AML-193 (cell line): ENCODE measurements around the gene RBBP5.

Experiments used
- DNase-seq, 2 experiments: peaks; one replicate each; lab custom pipeline; 2025; lab: John Stamatoyannopoulos, UW

RBBP5 gene

GRCh38 chr1:205056956-205057568, 64.7 kb downstream of the RBBP5 start:
- DNase-seq: no peak

GRCh38 chr1:205056188-205056611, 65.6 kb downstream of the RBBP5 start:
- DNase-seq: no peak

- DNase-seq: no peak
Measured at GRCh38 chr1:205054013-205054412, 67.8 kb downstream of the RBBP5 start.

GRCh38 chr1:205053296-205053695, 68.5 kb downstream of the RBBP5 start:
- DNase-seq: no peak

GRCh38 chr1:205052690-205053089, 69.1 kb downstream of the RBBP5 start:
- DNase-seq: no peak

GRCh38 chr1:205049479-205049878, 72.3 kb downstream of the RBBP5 start:
- no peak for DNase-seq

GRCh38 chr1:205048382-205048781, 73.4 kb downstream of the RBBP5 start:
- no peak for DNase-seq

GRCh38 chr1:205047764-205048231, 74.0 kb downstream of the RBBP5 start:
- DNase-seq: no peak

GRCh38 chr1:205046870-205047269, 74.9 kb downstream of the RBBP5 start:
- DNase-seq: no peak

- no peak for DNase-seq
Measured at GRCh38 chr1:205045146-205045545, 76.6 kb downstream of the RBBP5 start.

GRCh38 chr1:205044741-205045140, 77.0 kb downstream of the RBBP5 start:
- DNase-seq: no peak

GRCh38 chr1:205043866-205044265, 77.9 kb downstream of the RBBP5 start:
- DNase-seq: no peak

- no peak for DNase-seq
Measured at GRCh38 chr1:205042911-205043806, 78.6 kb downstream of the RBBP5 start, which contains the start of gene CNTN2. TSS of gene CNTN2 (plus strand) at chr1:205043212. CDS start at chr1:205053186, 9,974 bp downstream.

GRCh38 chr1:205041998-205042910, 79.5 kb downstream of the RBBP5 start:
- no peak for DNase-seq

GRCh38 chr1:205041001-205041715, 80.6 kb downstream of the RBBP5 start:
- DNase-seq: no peak

- DNase-seq: no peak
Measured at GRCh38 chr1:205038132-205038786, 83.5 kb downstream of the RBBP5 start.

GRCh38 chr1:205037539-205037938, 84.2 kb downstream of the RBBP5 start:
- no peak for DNase-seq
